Neural crest cell (in vitro differentiated cells): ENCODE data around the gene TRMT2A. TPM values are rescaled to one million over a fixed set of nuclear protein-coding genes. Genes with fewer than 3 reads are reported as not detected.

Source experiments
- DNase-seq: peaks from one replicate; pipeline ENCODE4 v3.0.0; 2021; ENCODE audit warnings: low read depth, mixed read lengths, low spot score
- H3K27ac Mint-ChIP-seq: one replicate; pipeline ENCODE4 v1.8.0; 2021; ENCODE audit warnings: mild to moderate bottlenecking, mixed read lengths; ENCODE audit not compliant: unreplicated experiment
- H3K27me3 Mint-ChIP-seq: 2 replicates; pipeline ENCODE4 v1.8.0; 2021; ENCODE audit warnings: low read depth, mild to moderate bottlenecking, mixed read lengths
- H3K36me3 Mint-ChIP-seq: 2 replicates; pipeline ENCODE4 v1.8.0; 2021; ENCODE audit warnings: low read depth, mild to moderate bottlenecking, mixed read lengths
- H3K4me1 Mint-ChIP-seq: 2 replicates; pipeline ENCODE4 v1.8.0; 2021; ENCODE audit warnings: mixed read lengths
- H3K4me3 Mint-ChIP-seq: one replicate; pipeline ENCODE4 v1.8.0; 2021; ENCODE audit warnings: mild to moderate bottlenecking, mixed read lengths
- H3K9me3 Mint-ChIP-seq: 2 replicates; pipeline ENCODE4 v1.8.0; 2021; ENCODE audit warnings: mixed read lengths
- total RNA-seq: library from RNA; stranded (reverse); gene quantifications from 2 replicates; pipeline ENCODE4 v1.2.1, GENCODE V29; 2021
- TF ChIP-seq, protein P1 (sequence below): fragments of 200-600 bp; sonication (generic); conservative IDR thresholded peaks from 2 replicates; pipeline ENCODE4 v1.5.0; 2021; ENCODE audit warnings: antibody characterized with exemption, mild to moderate bottlenecking

TRMT2A gene
- total RNA-seq, 1 donor from 2014 or later: 77.7 TPM

DNA sequence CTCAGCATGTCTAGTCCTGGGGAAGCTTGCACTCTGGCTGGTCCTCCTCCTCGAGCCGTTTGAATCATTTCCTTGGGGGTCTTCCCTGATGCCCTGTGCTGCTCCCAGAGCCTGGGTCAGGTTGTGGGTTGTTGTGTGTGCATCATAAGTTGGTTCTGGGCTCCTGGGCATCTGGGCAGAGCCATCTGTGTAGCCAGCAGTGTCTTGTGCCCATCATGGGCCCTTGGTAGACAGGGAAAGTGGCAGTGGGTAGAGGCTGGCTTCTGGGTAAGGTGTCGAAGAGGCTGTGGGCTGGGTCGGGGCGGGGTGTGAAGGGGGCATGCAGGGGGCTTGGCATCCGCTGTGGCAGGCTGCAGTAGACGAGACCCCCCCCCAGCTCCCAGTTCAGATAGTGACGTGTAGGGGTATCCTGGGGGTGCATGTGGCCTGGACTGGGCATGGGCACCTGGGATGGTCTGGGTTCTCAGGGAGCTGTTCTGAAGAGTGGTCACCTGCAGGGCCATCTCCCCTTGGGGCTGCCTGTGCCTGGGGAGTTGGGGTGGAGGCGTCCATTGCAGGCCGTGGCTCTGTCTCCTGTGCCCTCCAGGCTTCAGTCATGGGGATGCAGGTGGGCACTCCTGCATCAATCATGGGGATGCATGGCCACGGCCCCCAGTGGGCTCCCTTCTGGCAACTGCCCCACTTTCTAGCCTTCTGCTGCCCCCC, 7.2 kb upstream of the TRMT2A start:
- TF ChIP-seq, protein P1, sequence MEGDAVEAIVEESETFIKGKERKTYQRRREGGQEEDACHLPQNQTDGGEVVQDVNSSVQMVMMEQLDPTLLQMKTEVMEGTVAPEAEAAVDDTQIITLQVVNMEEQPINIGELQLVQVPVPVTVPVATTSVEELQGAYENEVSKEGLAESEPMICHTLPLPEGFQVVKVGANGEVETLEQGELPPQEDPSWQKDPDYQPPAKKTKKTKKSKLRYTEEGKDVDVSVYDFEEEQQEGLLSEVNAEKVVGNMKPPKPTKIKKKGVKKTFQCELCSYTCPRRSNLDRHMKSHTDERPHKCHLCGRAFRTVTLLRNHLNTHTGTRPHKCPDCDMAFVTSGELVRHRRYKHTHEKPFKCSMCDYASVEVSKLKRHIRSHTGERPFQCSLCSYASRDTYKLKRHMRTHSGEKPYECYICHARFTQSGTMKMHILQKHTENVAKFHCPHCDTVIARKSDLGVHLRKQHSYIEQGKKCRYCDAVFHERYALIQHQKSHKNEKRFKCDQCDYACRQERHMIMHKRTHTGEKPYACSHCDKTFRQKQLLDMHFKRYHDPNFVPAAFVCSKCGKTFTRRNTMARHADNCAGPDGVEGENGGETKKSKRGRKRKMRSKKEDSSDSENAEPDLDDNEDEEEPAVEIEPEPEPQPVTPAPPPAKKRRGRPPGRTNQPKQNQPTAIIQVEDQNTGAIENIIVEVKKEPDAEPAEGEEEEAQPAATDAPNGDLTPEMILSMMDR: no peak
- Mint-ChIP-seq H3K36me3 (peaks cover 19% of the 10 kb centered on the region), H3K4me3 (peak overlapping the region; percentile 73), H3K9me3 (no peaks in the 10 kb centered on the region), H3K27ac (no peak overlapping the region), H3K4me1 (peaks cover 20% of the 10 kb centered on the region), H3K27me3 (peaks cover 4% of the 10 kb centered on the region)
- no peak for DNase-seq

DNA sequence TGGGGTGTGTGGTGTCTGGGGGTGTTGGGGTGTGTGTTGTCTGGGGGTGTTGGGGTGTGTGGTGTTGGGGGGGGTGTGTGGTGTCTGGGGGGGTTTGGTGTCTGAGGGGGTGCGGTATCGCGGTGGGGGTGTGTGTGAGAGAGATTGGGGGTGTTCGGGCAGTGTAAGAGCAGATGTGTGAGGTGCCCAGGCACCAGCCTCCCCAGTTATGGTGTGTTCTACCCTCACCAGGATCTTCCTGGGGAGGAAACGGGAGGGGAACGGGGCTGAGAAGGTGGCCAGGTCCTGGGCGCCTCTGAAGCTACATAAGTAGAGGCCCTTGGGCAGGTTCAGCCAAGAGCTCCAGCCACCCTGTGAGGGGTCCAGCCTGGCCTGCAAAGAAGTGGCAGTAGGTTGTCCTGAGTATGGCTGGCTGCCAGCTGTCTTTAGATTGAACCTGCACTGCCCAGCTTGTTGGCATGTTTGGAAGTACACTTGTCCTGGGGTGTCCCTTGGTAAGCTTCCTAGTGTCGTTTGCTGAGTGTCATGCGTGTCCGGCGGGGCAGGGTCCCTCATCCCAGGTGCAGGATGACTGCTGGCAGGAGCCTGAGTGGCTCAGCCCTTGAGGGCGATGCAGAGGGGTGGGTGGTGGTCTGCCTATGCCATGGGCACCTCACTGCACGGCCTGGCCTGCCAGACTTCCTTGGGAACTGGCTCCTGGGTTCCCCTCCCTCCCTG, 6.5 kb upstream of the TRMT2A start:
- H3K36me3 Mint-ChIP-seq: peaks cover 24% of the 10 kb centered on the region
- no peaks in the 10 kb centered on the region for H3K27me3 Mint-ChIP-seq
- H3K27ac Mint-ChIP-seq: no peak overlapping the region
- TF ChIP-seq, protein P1: no peak
- H3K4me3 Mint-ChIP-seq: peak overlapping the region; percentile 73
- peaks cover 26% of the 10 kb centered on the region for H3K4me1 Mint-ChIP-seq
- H3K9me3 Mint-ChIP-seq: no peaks in the 10 kb centered on the region
- no peak for DNase-seq

DNA sequence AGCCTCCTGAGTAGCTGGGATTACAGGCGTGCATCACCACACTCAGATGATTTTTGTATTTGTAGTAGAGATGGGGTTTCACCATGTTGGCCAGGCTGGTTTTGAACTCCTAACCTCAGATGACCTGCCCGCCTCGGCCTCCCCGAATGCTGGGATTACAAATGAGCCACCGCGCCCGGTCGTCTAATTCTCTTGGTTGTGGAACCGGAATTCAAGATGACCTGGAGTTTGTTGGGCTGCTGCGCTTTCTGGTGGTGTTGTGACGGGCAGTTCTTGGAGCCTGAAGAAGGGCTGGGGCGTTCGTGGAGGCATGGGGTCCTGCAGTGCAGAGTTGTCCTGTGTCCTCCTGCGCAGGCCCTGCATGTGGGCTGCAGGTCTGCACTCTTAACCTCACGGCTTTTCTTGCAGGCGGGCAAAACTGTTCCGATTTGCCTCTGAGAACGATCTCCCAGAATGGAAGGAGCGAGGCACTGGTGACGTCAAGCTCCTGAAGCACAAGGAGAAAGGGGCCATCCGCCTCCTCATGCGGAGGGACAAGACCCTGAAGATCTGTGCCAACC, 4.9 kb upstream of the TRMT2A start:
- Mint-ChIP-seq H3K9me3 (no peaks in the 10 kb centered on the region), H3K27me3 (peaks cover 4% of the 10 kb centered on the region), H3K4me1 (peaks cover 32% of the 10 kb centered on the region), H3K4me3 (peak overlapping the region; percentile 97), H3K27ac (no peak overlapping the region), H3K36me3 (peaks cover 22% of the 10 kb centered on the region)
- no peak for DNase-seq
- TF ChIP-seq, protein P1: no peak

DNA sequence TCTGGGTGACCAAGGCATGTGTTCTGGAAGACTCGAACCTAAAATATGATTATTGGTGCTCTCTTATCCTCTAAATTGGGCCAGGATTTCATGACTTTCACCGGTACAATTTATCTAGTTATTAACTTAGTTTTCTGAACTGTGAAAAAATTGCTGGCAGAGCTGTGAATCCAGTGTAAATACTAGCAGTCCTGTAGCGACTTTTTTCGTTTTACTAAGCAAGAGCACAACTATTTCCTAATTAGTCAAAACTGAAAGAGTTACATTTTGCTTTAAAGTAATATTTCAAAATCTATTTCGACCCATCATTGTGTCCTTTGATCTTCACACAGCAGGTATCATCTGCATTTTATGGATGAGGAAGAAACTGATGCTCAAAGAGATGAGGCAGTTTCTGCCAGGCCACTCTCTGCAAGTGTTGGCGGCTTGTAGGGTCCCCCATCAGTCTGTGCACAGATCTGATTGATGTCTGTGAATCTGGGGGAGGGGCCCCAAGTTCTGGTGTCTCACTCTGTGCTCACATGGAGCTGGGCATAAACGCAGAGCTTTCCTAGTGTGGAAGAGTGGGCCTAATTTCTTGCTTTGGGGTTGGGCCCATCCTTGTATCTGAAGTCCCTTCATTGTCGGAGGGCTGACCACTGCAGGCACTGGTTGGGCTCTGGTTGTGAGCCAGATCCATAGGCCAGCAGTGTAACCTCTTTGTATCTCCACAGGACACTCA, 1.4 kb upstream of the TRMT2A start:
- TF ChIP-seq, protein P1: no peak
- Mint-ChIP-seq H3K36me3 (peaks cover 18% of the 10 kb centered on the region), H3K4me1 (peaks cover 37% of the 10 kb centered on the region), H3K4me3 (peak overlapping the region; percentile 97), H3K9me3 (no peaks in the 10 kb centered on the region), H3K27ac (peak overlapping the region; percentile 87), H3K27me3 (peaks cover 8% of the 10 kb centered on the region)
- DNase-seq: no peak

DNA sequence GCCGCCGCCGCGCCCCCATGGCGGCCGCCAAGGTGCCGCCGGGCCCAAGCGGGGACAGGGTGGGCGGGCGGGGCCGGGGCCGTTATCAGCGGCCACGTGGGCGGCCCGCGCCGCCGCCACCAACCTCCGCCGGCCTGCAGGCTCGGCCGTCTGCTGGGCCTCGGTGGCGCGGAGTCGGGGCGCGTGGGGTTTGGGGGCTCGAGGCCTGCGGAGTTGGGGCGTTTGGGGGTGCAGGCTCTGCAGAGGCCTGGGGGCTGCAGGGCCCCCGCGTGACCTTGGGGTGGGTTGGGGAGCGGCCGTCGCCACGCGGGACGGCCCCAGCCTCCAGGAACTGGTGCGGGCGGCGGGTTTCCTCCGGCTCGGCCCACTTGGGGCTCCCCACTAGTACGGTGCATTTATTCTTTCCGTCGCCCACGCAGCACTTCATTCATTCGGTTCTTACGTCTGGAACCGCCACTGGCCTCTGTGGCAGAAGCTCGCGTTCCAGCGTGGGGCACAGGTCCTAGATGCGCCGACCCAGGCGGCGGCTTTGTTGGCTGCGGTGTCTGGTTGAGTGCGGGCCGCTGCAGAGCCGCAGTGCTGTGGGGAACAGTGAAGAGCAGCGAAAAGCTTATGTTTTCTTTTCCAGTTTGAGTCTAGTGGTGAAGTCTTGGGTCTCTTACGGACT, 740 bp upstream of the TRMT2A start:
- no peak for DNase-seq
- TF ChIP-seq, protein P1: no peak
- Mint-ChIP-seq H3K4me1 (peaks cover 37% of the 10 kb centered on the region), H3K4me3 (peak overlapping the region; percentile 97), H3K27ac (peak overlapping the region; percentile 87), H3K27me3 (peaks cover 8% of the 10 kb centered on the region), H3K36me3 (peaks cover 18% of the 10 kb centered on the region), H3K9me3 (no peaks in the 10 kb centered on the region)
